GM19468 (cell line): ENCODE measurements around the gene TBL1X.
"Not testable (repeated sequence)": the region's sequence is repeated elsewhere in the genome, so short reads cannot be mapped to it uniquely, and the experiment has no call there.

ENCODE experiments used
- ATAC-seq: cut with Tn5 transposase; IDR thresholded peaks from one replicate; pipeline ENCODE4 v1.9.1; 2021; ENCODE audit warnings: mild to moderate bottlenecking, moderate library complexity, moderate number of reproducible peaks; ENCODE audit not compliant: unreplicated experiment; ENCODE audit errors: extremely low read depth

TBL1X gene

GRCh38 chrX:9737363-9737762 is 272.5 kb downstream of the TBL1X start:
- no peak for ATAC-seq

GRCh38 chrX:9738151-9738550 is 273.3 kb downstream of the TBL1X start:
- no peak for ATAC-seq

- ATAC-seq = no peak
Measured at GRCh38 chrX:9739130-9739529, 274.3 kb downstream of the TBL1X start.

DNA sequence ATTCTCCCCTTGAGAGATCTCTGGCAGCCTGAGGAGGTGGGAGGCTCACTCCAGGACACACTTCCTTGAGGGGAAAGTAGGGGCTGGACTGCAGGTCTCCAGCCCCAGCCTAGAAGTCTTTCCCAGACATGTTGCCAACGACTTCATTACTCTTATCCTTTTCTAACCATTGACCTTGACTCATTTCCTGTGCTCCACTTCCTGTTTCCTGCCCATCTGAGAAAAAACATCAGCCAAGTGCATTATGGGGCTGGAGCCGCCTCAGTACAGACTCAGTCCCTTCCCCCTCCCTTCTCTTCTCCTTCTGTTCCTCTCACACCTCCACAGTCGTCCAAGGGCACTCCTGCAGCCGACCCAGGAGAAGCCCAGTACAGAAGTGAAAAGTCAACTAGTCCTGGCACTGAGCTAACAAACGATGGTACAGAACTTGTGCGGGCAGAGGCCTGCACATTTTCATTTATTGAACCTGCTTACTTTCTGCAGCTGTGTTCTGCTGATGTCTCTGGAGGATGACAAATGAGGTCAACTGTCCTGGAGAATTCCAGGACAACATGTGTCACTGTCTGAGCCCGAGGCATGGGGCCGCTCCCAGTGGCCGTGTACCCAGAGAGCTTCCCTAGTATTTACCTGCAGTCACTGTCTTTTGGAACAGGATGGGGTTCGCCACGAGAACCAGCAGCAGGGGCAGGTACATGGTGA is 280.7 kb downstream of the TBL1X start:
- no peak for ATAC-seq

- ATAC-seq = no peak
Measured at GRCh38 chrX:9746148-9746888, 281.5 kb downstream of the TBL1X start.

DNA sequence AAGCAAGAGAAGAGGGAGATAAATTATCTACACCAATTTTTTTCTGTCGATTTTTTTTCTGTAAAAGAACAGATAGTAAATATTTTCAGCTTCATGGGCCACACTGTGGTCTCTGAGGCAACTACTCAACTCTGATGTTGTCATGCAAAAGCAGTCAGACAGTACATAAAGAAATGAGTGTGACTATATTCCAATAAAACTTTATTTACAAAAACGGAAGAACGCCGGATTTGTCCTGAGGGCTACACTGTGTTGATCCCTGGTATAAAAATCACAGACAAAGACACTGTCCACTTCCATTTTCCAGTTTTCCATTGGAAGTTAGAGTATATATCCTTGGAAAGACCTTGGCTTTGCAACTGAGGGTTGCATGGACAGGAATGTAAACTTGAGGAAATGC is 282.8 kb downstream of the TBL1X start:
- no peak for ATAC-seq

GRCh38 chrX:9749146-9749692 is 284.4 kb downstream of the TBL1X start:
- no peak for ATAC-seq

DNA sequence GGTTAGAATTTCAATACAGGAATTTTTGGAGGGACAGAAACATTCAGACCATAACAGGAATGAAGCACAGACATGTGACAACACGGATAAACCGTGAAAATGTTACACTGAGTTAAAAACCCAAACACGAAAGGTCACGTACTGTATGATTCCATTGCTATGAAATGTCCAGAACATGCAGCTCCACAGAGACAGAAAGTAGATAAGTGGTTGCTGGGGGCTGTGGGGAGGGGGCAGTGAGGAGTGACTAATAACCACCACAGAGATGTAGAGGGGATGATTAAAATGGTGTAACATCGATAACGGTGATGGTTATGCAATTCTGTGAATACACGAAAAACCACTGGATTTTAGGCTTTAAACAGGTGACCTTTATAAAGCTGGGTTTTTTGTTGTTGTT is 292.5 kb downstream of the TBL1X start:
- no peak for ATAC-seq

DNA sequence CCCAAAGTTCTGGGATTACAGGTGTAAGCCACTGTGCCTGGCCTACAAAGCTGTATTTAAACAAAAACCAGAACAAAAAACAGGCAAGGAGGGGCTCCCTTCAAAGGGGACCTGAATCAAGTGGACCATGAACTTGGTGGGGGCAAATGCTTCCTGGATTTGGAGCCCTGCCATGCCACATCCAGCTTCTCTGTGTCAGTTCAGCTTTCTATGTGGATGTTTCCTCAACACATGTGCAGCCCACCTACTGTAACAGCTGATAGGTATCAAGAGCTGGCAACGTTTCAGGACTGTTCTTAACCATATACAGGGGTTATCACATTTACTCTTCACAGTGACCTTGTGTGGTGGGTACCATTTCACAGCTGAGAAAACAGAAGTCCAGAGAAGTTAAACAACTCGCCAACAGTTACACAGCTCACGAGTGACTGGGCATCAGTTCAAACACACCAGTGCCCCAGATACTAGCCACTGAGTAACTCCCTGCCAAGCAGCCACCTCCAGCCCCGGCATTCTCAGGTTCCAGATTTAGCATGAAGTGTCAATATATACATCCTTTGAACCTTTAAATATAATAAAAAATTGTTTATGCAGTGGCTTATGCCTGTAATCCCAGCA is 293.3 kb downstream of the TBL1X start:
- ATAC-seq = no peak

DNA sequence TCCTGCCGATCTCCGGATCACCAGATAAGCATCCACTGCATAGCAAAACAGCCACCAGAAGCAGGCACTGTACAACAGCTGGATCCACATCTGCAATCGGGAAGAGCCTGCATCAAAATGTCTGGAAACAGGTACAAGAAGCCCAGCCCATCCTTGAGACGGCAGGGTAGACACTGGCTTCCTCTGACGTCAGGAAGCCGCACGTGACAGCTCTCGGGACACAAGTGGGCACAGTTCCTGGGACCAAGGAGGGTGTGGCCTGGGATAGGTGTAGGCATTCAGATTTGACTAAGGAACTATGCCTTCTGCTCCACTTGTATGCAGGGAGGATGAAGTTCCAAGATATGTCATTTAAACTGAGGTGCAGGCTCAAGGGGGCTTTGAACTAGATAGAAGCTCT is 294.5 kb downstream of the TBL1X start:
- no peak for ATAC-seq

- ATAC-seq = no peak
Measured at GRCh38 chrX:9765072-9765736, 300.3 kb downstream of the TBL1X start.

GRCh38 chrX:9765737-9766097 is 300.9 kb downstream of the TBL1X start, which contains the start of gene GPR143:
TSS of gene GPR143 (minus strand) at chrX:9765847. CDS start at chrX:9765817, 30 bp downstream.
- ATAC-seq = no peak

DNA sequence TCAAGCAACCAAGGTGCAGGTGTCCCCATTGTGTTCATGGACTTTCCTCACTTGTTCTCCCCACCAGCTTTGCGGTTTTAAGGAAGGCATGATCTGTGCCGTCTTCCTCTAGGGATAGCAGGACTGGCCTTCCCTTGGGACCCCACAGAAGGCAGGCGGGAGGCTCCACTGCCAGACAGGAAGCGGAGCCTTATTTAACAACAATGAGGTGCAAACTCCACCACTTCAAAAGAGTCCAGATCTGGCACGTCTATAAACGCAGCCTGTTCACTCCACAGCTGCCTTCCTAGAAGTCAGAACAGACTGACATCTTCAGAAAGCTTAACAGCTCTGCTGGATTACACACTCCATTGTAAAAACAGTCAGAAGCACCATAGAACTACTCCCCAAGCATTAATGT is 302.5 kb downstream of the TBL1X start:
- ATAC-seq = no peak

- ATAC-seq = not testable (repeated sequence)
Measured at GRCh38 chrX:9768321-9768839, 303.5 kb downstream of the TBL1X start.

- no peak for ATAC-seq
Measured at GRCh38 chrX:9770319-9770718, 305.5 kb downstream of the TBL1X start.

- ATAC-seq = no peak
Measured at GRCh38 chrX:9772943-9773342, 308.1 kb downstream of the TBL1X start.

- ATAC-seq = no peak
Measured at GRCh38 chrX:9775930-9776329, 311.1 kb downstream of the TBL1X start.

DNA sequence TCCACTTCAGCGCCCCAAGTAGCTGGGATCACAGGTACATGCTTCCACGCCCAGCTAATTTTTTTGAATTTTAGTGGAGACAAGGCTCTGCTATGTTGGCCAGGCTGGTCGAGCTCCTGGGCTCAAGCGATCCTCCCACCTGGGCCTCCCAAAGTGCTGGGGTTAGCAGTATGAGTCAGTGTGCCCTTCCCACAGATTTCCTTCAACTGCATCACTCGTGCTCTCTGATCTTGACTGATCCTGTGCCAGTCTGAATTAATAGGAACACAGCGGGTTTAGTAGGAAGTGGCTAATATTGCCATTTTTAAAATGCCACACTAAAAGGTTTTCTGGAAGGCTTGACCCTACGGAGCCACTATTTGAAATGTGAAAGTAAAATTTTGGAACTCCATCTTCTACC is 317.1 kb downstream of the TBL1X start:
- no peak for ATAC-seq

DNA sequence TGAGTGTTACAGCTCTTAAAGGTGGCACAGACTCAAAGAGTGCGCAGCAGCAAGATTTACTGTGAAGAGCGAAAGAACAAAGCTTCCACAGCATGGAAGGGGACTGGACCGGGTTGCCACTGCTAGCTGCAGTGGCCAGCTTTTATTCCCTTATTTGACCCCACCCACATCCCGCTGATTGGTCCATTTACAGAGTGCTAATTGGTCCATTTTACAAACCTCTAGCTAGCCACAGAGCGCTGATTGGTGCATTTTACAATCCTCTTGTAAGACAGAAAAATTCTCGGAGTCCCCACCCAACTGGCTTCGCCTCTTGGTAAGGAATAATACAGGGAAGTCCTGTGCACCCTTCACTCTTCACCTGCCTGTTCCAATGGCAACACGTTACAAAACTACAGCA is 319.5 kb downstream of the TBL1X start:
- no peak for ATAC-seq

DNA sequence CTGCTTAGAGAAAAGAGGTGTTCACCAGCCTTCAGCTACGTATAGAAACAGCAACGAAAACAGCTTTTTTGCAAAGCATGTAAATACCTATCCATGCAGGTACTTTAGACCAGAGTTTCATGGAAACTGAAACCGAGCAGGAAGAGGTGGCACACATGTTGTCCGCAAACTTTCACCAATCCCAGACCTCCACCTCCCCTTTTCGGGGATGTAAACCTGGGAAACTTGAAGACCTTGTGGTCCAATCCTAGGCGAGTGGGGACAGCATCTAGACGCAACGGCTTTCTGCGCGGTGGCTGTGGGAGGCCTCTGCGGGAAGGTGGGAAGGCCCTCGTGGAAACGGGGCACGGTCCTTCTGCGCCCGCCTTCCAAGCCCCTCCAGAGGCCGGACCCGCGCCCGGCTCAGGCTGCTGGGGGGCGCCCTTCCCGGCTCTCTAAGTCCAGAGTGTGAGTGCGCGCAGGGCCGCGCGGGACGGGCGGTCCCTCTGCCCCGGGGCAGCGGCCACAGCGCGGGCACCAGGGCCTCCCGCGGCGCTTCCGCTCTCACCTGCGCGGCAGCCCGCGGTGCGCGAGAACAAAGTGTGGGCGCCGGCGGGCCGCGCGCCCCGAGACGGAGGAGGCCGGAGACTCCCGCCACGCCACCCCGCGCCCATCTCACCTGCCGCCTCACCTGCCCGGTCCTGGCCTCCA is 320.5 kb downstream of the TBL1X start:
- ATAC-seq = no peak
